A204.1 (cell line): ENCODE results near the gene IRS1.

Experiments
- FAIRE-seq: peaks from 2 replicates; lab custom pipeline; 2012; peaks lifted over from hg19 to GRCh38; lab: Jason Lieb, UNC

Gene IRS1

DNA sequence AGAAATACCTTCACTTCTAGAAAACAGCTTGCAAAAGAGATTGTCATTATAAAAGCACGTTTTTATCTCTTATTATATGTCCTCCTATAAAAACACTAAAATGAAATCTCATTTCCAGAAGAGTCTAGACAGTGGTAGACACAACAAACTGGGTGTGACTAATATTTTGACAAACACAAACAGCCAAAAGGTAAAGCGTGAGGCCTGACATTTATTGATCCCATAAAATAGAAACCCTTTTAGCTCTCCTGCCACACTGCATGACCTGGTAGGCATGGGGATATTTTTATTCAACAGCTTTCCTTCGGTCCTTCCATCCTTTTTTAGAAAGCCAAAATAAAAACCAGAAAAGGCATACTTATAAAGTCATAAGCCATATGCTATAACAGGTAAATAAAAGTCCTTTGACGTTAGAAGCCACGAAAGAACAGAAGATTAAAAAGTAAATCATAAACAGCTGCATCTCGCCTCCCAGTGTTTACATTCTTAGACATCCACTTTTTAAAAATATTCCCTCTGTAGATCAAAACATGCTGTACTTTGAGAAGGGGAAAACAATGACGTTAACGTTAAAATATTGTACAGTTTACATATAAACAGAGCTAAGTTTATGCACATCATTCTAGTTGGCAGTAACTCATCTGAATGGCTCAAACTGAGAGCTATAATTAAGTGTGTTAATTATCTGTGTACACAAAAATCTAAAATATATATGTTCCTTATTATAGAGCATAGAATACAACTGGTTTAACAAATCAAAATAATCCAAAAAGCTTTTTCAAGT, 44.6 kb downstream of the IRS1 start:
- no peak for FAIRE-seq

DNA sequence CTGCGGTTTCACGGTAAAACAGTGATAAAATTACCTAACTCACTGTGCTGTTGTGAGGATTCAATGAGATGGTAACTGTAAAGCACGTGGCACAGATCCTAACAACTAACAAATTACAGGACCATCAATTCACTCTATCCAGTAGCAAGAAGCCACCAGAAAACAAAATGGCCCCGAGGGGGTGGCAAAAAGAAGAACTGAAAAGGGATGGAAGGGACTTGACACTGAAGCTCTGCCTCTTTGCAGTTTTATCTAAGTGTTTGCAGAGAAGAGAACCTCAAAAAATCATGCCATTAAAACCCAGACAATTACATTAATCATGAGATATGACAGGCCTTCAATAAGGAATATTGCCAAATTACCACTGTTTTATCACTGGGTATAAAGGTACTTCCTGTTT, 46.7 kb downstream of the IRS1 start:
- no peak for FAIRE-seq

DNA sequence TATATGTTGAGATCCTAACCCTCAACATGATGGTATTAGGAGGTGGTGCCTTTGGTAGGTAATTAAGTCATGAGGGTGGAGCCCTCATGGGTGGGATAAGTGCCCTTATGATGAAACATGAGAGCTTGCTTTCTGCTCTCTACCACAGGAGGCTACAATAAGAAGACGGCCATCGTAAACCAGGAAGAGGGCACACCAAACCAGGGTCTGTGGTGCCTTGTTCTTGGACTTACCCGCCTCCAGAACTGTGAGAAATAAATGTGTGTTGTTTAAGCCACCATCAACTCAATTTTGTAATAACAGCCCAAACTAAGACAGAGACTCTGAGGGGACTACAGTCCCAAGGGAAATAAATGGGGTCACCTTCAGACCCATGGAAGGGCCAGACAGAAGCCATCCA, 52.3 kb downstream of the IRS1 start:
- no peak for FAIRE-seq

- FAIRE-seq: no peak
Observed at GRCh38 chr2:226746196-226746800, 53.3 kb downstream of the IRS1 start.

DNA sequence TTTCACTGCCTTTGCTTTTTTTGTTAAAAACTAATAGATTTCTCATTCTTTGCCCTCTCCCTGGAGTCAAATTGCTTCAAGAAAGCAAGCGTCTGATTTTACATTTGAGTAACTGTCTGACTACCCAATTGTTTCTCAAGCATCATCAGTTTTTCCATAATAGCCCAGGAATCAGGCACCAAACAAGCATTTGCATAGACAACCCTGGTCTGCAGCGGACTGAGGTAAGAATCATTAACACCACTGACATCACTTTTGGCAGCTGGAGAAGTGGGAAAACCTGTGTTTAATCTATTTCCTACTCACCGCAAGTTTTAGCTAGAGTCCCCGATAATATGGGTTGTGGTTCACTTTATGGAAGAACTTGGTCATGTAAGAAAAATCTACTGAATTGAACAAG, 55.7 kb downstream of the IRS1 start:
- FAIRE-seq: no peak

GRCh38 chr2:226742347-226742746, 57.3 kb downstream of the IRS1 start:
- FAIRE-seq: no peak

DNA sequence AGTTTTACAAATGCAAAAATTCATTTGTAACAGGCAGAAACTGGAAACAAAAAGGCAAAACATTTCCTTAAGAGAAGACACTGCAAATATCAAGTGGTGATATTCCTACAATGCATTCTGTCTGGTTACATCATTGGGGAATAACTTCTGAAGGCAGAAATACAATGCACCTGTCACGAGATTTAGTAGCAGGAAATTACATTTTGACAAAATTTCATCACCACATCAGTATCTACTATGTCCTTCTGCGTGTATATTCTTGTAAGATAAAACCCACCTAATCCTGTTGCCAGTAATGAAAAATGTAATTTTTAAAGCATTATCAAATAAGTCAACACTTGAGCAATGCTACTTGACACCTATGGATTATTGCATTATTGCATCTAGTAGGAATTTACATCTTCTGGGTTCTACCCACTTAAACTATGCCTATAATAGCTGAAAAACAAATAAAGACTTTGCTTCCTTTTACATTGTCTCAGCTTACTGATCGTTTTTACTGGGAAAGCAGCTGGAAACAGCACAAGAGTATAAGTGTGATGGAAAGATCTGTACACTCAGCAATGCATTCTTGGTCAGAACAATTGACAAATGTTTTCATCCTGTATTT, 59.5 kb downstream of the IRS1 start:
- no peak for FAIRE-seq

DNA sequence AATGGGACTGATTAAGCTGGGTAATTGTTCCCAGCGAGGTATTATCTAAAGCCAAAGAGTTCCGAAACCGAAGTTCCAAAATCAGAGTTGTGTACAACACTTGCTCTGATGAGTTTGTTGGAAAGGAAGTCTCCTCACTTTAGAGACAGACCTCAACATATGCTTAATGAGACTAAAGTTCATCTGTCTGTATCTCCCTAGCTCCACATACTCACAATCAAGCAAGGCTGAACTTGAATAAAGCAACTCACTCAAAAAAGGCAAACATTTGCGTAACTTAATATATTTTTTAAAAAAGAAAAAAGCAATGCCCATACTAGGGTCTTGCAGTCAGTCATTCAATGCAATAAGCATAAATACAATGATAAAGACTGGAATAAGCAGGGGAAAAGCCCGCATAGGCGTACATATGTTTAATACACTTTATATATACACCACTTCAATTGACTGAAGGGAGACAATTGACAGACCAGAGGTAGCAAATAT, 60.0 kb downstream of the IRS1 start:
- no peak for FAIRE-seq

DNA sequence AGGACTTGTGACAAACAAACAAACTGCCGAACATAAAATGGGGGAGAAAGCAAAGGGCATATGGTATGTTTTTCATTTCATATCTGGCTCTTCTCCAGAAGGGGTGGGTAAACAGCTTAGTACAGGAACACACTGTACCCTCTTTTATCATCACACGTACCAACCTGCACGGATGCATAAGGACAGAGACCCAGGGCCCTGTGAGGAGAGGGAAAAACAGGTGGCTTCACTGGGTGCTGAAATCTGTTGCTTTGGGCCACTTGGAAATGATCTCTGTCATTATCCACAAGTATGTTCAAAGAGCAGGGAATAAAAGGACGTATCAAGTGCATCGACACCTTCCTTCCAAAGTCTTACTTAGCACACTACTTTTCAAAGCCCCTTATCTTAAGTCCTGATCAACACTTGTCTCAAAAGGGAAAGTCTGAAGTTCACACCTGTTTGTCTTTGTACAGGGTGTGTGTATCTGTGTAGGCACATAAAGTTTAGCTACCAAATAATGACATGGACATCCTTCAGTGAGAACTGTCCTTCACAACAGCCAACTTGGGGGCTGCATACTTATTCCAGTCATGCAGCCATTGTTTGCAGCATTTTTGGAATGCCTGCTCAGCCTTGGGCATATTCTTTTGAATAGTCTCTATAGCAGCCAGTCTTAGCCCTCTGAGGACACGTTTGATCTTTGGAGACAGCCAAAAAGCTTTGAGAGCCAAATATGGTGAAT, 60.6 kb downstream of the IRS1 start:
- no peak for FAIRE-seq

- FAIRE-seq: no peak
Observed at GRCh38 chr2:226738191-226738820, 61.3 kb downstream of the IRS1 start.

- no peak for FAIRE-seq
Observed at GRCh38 chr2:226736382-226736781, 63.2 kb downstream of the IRS1 start.

DNA sequence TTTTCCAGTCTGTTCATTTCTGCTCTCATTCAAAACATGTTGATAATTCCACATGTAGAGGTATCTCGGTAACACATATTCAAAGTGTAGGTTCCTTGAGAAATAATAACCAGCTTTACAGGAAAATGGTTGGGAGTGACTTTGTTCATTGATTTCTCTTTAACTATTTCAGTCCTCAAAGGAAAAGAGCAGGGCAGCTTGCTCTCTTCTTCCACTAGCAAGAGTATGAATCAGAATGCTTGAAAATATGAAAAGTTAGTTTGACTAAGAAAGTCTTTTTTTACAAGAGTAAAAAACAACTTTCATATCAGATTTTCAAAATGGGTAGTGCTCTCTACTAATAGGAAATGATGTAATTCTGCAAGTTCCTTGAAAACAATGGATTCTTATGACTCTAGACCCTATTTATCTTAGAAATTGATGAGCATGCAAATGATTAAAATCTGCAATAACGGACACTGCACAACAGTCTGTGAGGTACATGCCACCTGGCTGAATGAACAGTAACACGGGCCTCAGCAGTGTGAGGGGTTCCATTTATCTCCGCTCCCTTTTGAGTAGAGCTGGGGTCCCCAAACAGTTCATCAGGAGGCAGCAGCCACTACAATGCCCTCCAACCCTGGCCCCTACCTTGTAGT, 65.6 kb downstream of the IRS1 start:
- no peak for FAIRE-seq

DNA sequence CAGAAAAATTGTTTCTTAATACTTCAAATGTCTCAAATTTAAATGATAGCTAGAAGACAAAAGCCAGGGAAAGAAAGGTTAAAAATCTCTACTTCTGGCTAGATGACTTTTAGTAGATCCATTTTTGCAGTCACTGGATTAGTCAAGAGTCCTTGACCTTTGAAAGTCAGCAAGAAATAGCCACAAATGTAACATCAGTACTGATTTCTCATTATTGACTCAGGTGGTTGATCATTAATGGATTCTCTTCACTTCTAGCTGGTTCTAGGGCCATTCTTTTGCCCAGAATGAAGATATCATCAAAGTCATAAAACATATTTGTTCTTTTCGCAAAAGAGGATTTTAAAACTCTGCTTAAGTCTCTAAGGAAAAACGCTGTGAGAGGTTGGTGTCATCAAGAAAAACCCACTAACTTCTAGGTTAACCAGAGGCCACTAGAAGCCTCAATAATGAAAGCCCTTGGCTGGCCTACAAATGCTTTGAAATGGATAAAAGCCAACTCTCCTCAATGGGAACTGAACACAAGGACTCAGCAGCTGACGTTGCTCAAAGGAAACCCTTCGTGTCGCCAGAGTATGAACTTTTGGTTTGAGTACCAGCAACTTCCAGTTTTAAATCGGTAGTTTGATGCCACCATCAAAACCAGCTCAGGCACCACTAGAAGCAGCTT, 66.3 kb downstream of the IRS1 start:
- FAIRE-seq: no peak

DNA sequence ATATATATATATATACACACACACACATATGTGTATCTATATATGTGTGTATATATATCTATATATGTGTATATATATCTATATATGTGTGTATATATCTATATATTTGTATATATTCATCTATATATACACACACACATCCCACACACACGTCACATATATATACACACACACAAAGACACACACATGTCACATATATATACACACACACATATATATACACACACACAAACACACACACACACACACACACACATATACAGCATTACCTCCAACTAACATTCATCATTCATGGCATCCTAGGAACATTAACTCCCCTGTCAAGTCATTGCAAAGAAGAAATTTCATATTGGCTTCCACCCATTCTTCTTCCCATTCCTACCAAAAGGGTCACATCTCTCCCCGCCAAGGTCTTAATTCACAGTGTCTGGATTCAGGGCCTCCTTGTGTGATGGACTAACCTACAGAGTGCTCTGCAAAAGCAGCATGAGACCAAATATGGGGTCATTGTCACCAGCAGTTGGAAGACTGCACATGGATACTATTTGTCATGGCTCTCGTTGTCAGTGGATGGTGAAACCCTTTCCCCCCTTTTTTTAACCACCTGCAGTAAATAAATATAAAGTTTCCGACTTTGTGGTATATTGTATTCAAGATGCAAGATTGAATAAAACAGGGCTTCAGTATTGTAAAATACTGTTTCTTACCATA, 67.0 kb downstream of the IRS1 start:
- no peak for FAIRE-seq

GRCh38 chr2:226730481-226730880, 69.1 kb downstream of the IRS1 start:
- FAIRE-seq: no peak

GRCh38 chr2:226728996-226729395, 70.6 kb downstream of the IRS1 start:
- FAIRE-seq: no peak

DNA sequence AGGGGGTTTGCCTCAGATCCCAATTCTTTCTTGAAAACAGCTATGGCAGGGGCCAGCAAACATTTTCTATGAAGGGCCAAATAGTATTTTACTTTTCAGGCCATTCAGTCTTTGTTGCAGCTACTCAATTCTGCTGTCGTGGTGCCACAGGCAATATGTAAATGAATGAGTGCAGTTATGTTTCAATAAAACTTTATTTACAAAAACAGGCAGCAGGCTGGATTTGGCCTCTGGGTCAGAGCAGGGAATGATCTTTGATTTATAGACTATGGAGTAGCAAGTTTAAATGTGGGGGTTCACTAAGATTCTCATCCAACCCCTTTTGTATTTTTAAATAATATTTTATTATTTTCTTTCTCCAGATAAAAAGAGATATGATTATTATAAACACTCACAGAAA, 72.4 kb downstream of the IRS1 start:
- no peak for FAIRE-seq

- no peak for FAIRE-seq
Observed at GRCh38 chr2:226726546-226726945, 73.1 kb downstream of the IRS1 start.

GRCh38 chr2:226725126-226725860, 74.3 kb downstream of the IRS1 start:
- FAIRE-seq: no peak

DNA sequence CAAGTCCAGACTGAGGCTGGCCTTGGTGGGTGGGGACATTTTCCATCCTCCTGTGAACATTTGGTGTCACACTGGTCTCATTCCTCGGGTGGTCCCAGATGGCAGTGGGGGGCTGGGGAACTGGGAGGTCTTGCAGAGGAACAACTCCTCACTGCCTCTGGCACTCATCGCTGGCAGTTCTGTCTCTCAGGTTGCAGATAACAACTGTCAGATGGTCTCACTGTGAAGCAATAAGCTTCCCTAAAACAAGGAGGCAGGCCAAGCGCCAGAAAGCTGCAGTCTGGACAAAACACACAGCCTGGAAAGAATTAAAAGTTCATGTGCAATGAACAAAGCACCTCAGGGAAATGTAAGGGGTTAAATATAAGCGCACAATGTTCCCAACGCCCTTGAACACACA, 78.1 kb downstream of the IRS1 start:
- FAIRE-seq: no peak
